ENCODE measurements around the gene PTPRN2. TPM values are rescaled to one million over a fixed set of nuclear protein-coding genes. Genes with fewer than 3 reads are reported as not detected.

Gene PTPRN2
- total and polyA plus RNA-seq, 2 of the 8 experiments (the other 6 are each of a cell fraction or from before 2014, with no cell fraction given): 2.6 to 4.5 TPM

DNA sequence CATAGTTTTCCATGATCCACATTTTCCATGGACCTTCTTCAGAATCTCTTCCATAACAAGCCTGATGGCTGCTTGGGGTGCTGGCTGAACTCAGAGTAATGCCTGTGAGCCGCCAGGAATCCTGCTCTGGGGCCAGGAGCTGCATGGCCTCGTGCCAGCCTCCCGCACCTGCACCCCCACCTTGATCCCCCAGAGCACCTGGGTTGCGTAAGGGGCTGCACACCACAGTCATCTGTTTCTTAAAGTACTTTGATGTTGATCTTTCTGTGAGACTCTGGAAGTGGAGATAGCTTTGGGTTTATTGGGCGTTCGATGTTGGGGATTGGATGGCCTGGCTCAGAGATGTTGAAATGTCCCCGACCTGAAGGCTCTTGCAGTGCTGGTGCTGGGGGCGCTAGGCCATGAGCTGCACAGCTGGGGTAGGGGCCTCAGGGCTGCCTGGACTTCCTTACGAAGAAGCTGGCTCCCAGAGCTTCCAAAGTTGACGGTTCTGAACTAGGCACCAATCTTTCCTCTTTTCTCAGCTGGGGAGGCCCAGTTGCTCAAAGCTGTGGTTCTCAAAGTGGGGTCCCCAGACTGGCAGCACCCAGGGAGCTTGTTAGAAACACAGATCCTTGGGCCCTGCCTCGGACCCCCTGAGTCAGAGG is 716.9 kb downstream of the PTPRN2 start:
- H2BK12ac ChIP-seq (ENCODE audit: low read depth, low read length): no peak overlapping the region
- no peak overlapping the region for H2BK15ac ChIP-seq (ENCODE audit: low read length)
- H2BK120ac ChIP-seq (replicated peaks; ENCODE audit: low read depth, low read length): no peak overlapping the region
- WGBS, 2 experiments (ENCODE audit: extremely low coverage in 1 of 2, insufficient coverage in 1 of 2, insufficient read length in 1 of 2, insufficient replicate concordance in 2 of 2, low coverage in 1 of 2, low lambda C conversion rate in 2 of 2, missing lambda C conversion rate in 1 of 2): 90% methylated on average over 10 of the region's 11 CpGs; no CpG with 5 or more reads in 1 of the 2 experiments
- H2AK5ac ChIP-seq (ENCODE audit: low read depth, low read length): no peak overlapping the region
- H4K5ac ChIP-seq (ENCODE audit: insufficient read length, low read depth, low read length): no peak overlapping the region
- H3K4ac ChIP-seq (replicated peaks; ENCODE audit: insufficient read length, low read depth, low read length): no peak overlapping the region
- no peak overlapping the region for H3K4me3 ChIP-seq (ENCODE audit: extremely low read depth in 1 of 4, insufficient read depth in 2 of 4, low read depth in 3 of 4, low read length in 4 of 4)
- H3K27ac ChIP-seq (ENCODE audit: low read depth, low read length): no peak overlapping the region
- no peak overlapping the region for H3K56ac ChIP-seq (replicated peaks; ENCODE audit: insufficient read length, low read depth, low read length)
- H3K23me2 ChIP-seq (ENCODE audit: low read depth, low read length): 0 out of 2 replicates have a peak, but pooled peaks cover 2% of the 10 kb centered on the region
- no peak overlapping the region for H3K9ac ChIP-seq (replicated peaks in 1 of 4; ENCODE audit: extremely low read depth in 1 of 4, low read depth in 3 of 4, low read length in 3 of 4)
- H3K23ac ChIP-seq (ENCODE audit: insufficient read length): no peak overlapping the region
- H3K79me1 ChIP-seq (ENCODE audit: low read depth, low read length): peaks cover 4% of the 10 kb centered on the region
- no peak for DNase-seq (ENCODE audit: low read depth in 1 of 2, low spot score in 2 of 2)
- H4K91ac ChIP-seq (replicated peaks; ENCODE audit: insufficient read length, low read length): no peak overlapping the region
- ChIA-PET POLR2A (ENCODE audit: partially characterized antibody) (no interaction called here), CTCF (ENCODE audit: partially characterized antibody) (interaction anchor here (0.6 to 2.7 kb wide), 4 partner anchors 10 to 541 kb away, joined by 3 to 9 read pairs (median 3); no protein-coding TSS in a partner anchor)
- H3K14ac ChIP-seq (ENCODE audit: insufficient read length): no peak overlapping the region
- FAIRE-seq: no peak
- H3K27me3 ChIP-seq (replicated peaks in 1 of 4; ENCODE audit: control insufficient read depth in 3 of 4, extremely low read depth in 1 of 4, insufficient read depth in 3 of 4, low read length in 3 of 4): no peaks in the 10 kb centered on the region; a peak in 1 of 7 replicates
- no peaks in the 10 kb centered on the region for H3K79me2 ChIP-seq (ENCODE audit: control insufficient read depth in 1 of 2, insufficient read depth in 2 of 2, low read length in 2 of 2)
- no peaks in the 10 kb centered on the region for H3K36me3 ChIP-seq (ENCODE audit: control insufficient read depth in 2 of 4, insufficient read depth in 4 of 4, low read length in 3 of 4)
- no peak overlapping the region; the same call in 1 of the 2 replicates for H4K8ac ChIP-seq (ENCODE audit: extremely low read depth, insufficient read depth, low read length)
- peaks cover 15 to 19% of the 10 kb centered on the region in 2 experiments; a peak in 3 of 4 replicates for H3K9me3 ChIP-seq (ENCODE audit: insufficient read depth in 2 of 2, low read depth in 1 of 2, low read length in 1 of 2)
- no peak overlapping the region for H2BK5ac ChIP-seq (ENCODE audit: low read depth, low read length)
- TF ChIP-seq ZNF274 (IDR thresholded peaks at IDR 0.05; ENCODE audit: borderline replicate concordance, extremely low read depth, low read length) (no peak), POU5F1 (IDR thresholded peaks at IDR 0.05; ENCODE audit: low read depth, low read length) (no peak), GTF2F1 (IDR thresholded peaks at IDR 0.05; ENCODE audit: borderline replicate concordance, low read depth, low read length) (no peak), BACH1 (IDR thresholded peaks at IDR 0.05; ENCODE audit: low read length) (no peak)
- no peak overlapping the region for H2AFZ ChIP-seq (ENCODE audit: low read length)
- H3K4me1 ChIP-seq (replicated peaks in 1 of 4; ENCODE audit: control insufficient read depth in 3 of 4, insufficient read depth in 4 of 4, low read length in 3 of 4): peaks cover 0 to 2% (median 0%) of the 10 kb centered on the region in 4 experiments; a peak in 2 of 7 replicates
- peaks cover 0 to 8% of the 10 kb centered on the region in 2 experiments for H4K20me1 ChIP-seq (replicated peaks in 1 of 2; ENCODE audit: control insufficient read depth in 1 of 2, insufficient read depth in 2 of 2, low read length in 2 of 2)
- no peak overlapping the region for H3K18ac ChIP-seq (ENCODE audit: extremely low read depth, low read length)
- no peak overlapping the region for H3K4me2 ChIP-seq (ENCODE audit: insufficient read depth in 1 of 2, low read depth in 2 of 2, low read length in 2 of 2)
- H2BK20ac ChIP-seq (ENCODE audit: low read length): no peak overlapping the region

Measured in H1 (cell line).